K562 (cell line): Measurements from ENCODE around the gene BACE2.

Experiments used
- ELF4 ChIP-seq: fragments of 450-650 bp; formaldehyde crosslinking; IDR thresholded peaks from 2 replicates; pipeline ENCODE4 v1.4.0; 2022; ENCODE audit warnings: missing genetic modification characterization
- RAD21 ChIP-seq, 2 experiments: fragments of 250-450 bp in 1 of 2; fragments of 450-650 bp in 1 of 2; sonication (Bioruptor Pico) in 1 of 2; formaldehyde crosslinking in 1 of 2; IDR thresholded peaks in 1 of 2; conservative IDR thresholded peaks in 1 of 2; 2 replicates each; pipeline versions ENCODE4 v1.4.0 to v1.8.0; 2020 to 2022; ENCODE audit warnings: mild to moderate bottlenecking in 2 of 2, moderate library complexity in 1 of 2

- TF ChIP-seq ELF4 (CRISPR knock-in tag) (no peak), RAD21 (CRISPR knock-in tag; conservative IDR thresholded peaks at IDR 0.05 in 1 of 2, IDR thresholded peaks at IDR 0.05 in 1 of 2) (no peak)
These were observed 7.1 kb downstream of the BACE2 start for GRCh38 chr21:41175080-41175479.
